ENCODE results near the gene MAP2. TPM values are rescaled to one million over a fixed set of nuclear protein-coding genes. Genes with fewer than 3 reads are reported as not detected.

The MAP2 gene
- total and polyA plus RNA-seq, 2 of the 8 experiments (the other 6 are each of a cell fraction or from before 2014, with no cell fraction given), result 5.9 to 9.4 TPM

- Histone ChIP-seq H2BK12ac (ENCODE audit: low read depth, low read length) (no peak overlapping the region), H2BK20ac (ENCODE audit: low read length) (no peak overlapping the region), H2BK120ac (replicated peaks; ENCODE audit: low read depth, low read length) (peak overlapping the region; percentile 21), H3K9me3 (ENCODE audit: insufficient read depth in 2 of 2, low read depth in 1 of 2, low read length in 1 of 2) (no peaks in the 10 kb centered on the region), H3K14ac (ENCODE audit: insufficient read length) (no peak overlapping the region), H3K56ac (replicated peaks; ENCODE audit: insufficient read length, low read depth, low read length) (no peak overlapping the region), H3K9ac (replicated peaks in 1 of 4; ENCODE audit: extremely low read depth in 1 of 4, low read depth in 3 of 4, low read length in 3 of 4) (no peak overlapping the region), H3K4me1 (replicated peaks in 1 of 4; ENCODE audit: control insufficient read depth in 3 of 4, insufficient read depth in 4 of 4, low read length in 3 of 4) (no peaks in the 10 kb centered on the region), H3K23me2 (ENCODE audit: low read depth, low read length) (no peaks in the 10 kb centered on the region), H3K27me3 (replicated peaks in 1 of 4; ENCODE audit: control insufficient read depth in 3 of 4, extremely low read depth in 1 of 4, insufficient read depth in 3 of 4, low read length in 3 of 4) (no peaks in the 10 kb centered on the region), H4K8ac (ENCODE audit: extremely low read depth, insufficient read depth, low read length) (no peak overlapping the region), H4K91ac (replicated peaks; ENCODE audit: insufficient read length, low read length) (no peak overlapping the region), H2BK5ac (ENCODE audit: low read depth, low read length) (no peak overlapping the region), H3K27ac (ENCODE audit: low read depth, low read length) (no peak overlapping the region), H3K23ac (ENCODE audit: insufficient read length) (no peak overlapping the region), H3K4me2 (ENCODE audit: insufficient read depth in 1 of 2, low read depth in 2 of 2, low read length in 2 of 2) (no peak overlapping the region; a peak in 1 of 4 replicates), H2BK15ac (ENCODE audit: low read length) (no peak overlapping the region), H4K5ac (ENCODE audit: insufficient read length, low read depth, low read length) (no peak overlapping the region), H3K4me3 (ENCODE audit: extremely low read depth in 1 of 4, insufficient read depth in 2 of 4, low read depth in 3 of 4, low read length in 4 of 4) (no peak overlapping the region), H3K79me2 (ENCODE audit: control insufficient read depth in 1 of 2, insufficient read depth in 2 of 2, low read length in 2 of 2) (no peaks in the 10 kb centered on the region), H3K79me1 (ENCODE audit: low read depth, low read length) (no peaks in the 10 kb centered on the region), H2AK5ac (ENCODE audit: low read depth, low read length) (no peak overlapping the region), H3K36me3 (ENCODE audit: control insufficient read depth in 2 of 4, insufficient read depth in 4 of 4, low read length in 3 of 4) (no peaks in the 10 kb centered on the region), H4K20me1 (replicated peaks in 1 of 2; ENCODE audit: control insufficient read depth in 1 of 2, insufficient read depth in 2 of 2, low read length in 2 of 2) (no peaks in the 10 kb centered on the region), H2AFZ (ENCODE audit: low read length) (no peak overlapping the region), H3K4ac (replicated peaks; ENCODE audit: insufficient read length, low read depth, low read length) (no peak overlapping the region), H3K18ac (ENCODE audit: extremely low read depth, low read length) (no peak overlapping the region)
- POLR2A ChIA-PET (ENCODE audit: partially characterized antibody), result interaction anchor here (0.6 kb wide), 1 partner anchor 895 kb away, joined by 4 read pairs; no protein-coding TSS in a partner anchor
- CTCF ChIA-PET (ENCODE audit: partially characterized antibody), result interaction anchor here (0.5 to 2.7 kb wide), 7 partner anchors 13 to 413 kb away, joined by 3 to 9 read pairs (median 3); partner anchors contain the start of gene MAP2
- FAIRE-seq, result no peak
- WGBS, 2 experiments (ENCODE audit: extremely low coverage in 1 of 2, insufficient coverage in 1 of 2, insufficient read length in 1 of 2, insufficient replicate concordance in 2 of 2, low coverage in 1 of 2, low lambda C conversion rate in 2 of 2, missing lambda C conversion rate in 1 of 2), result 89% methylated on average over 3 of the region's 3 CpGs; no CpG with 5 or more reads in 1 of the 2 experiments
- no peak for DNase-seq (ENCODE audit: low read depth in 1 of 2, low spot score in 2 of 2)
- TF ChIP-seq CREB1 (IDR thresholded peaks at IDR 0.05) (no peak), RXRA (IDR thresholded peaks at IDR 0.05; ENCODE audit: insufficient read depth, low read depth, low read length) (no peak), MAFK (IDR thresholded peaks at IDR 0.05; ENCODE audit: low read depth, low read length) (no peak), KDM5A (IDR thresholded peaks at IDR 0.05; ENCODE audit: low read length) (no peak), GTF2F1 (IDR thresholded peaks at IDR 0.05; ENCODE audit: borderline replicate concordance, low read depth, low read length) (no peak), SP2 (IDR thresholded peaks at IDR 0.05; ENCODE audit: low read length) (no peak), CEBPB (IDR thresholded peaks at IDR 0.05; ENCODE audit: low read depth, low read length) (no peak), CBX8 (IDR thresholded peaks at IDR 0.05; ENCODE audit: borderline replicate concordance, low read depth, low read length) (no peak), SAP30 (IDR thresholded peaks at IDR 0.05; ENCODE audit: insufficient read depth, insufficient replicate concordance, low read length) (no peak), POLR2A (IDR thresholded peaks at IDR 0.05; ENCODE audit: control extremely low read depth in 1 of 2, low read depth in 2 of 2, low read length in 2 of 2) (no peak), HDAC2 (IDR thresholded peaks at IDR 0.05; ENCODE audit: borderline replicate concordance in 1 of 2, low read depth in 2 of 2, low read length in 2 of 2) (no peak), MAX (IDR thresholded peaks at IDR 0.05) (no peak), YY1 (IDR thresholded peaks at IDR 0.05; ENCODE audit: low read depth, low read length) (no peak), NRF1 (IDR thresholded peaks at IDR 0.05; ENCODE audit: low read depth, low read length) (no peak)
- TF ChIP-seq, protein P1, sequence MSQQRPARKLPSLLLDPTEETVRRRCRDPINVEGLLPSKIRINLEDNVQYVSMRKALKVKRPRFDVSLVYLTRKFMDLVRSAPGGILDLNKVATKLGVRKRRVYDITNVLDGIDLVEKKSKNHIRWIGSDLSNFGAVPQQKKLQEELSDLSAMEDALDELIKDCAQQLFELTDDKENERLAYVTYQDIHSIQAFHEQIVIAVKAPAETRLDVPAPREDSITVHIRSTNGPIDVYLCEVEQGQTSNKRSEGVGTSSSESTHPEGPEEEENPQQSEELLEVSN (IDR thresholded peaks at IDR 0.05), result no peak
Observed at GRCh38 chr2:209564816-209565215, 141.0 kb downstream of the MAP2 start.

Measured in H1 (cell line).